Suppressor macrophage (primary cell): Measurements from ENCODE around the gene ADIPOR2.

Source experiments
- DNase-seq, 4 experiments: peaks; one replicate each; pipeline ENCODE4 v3.0.0-alpha.2; 2020 to 2022

Gene ADIPOR2

DNA sequence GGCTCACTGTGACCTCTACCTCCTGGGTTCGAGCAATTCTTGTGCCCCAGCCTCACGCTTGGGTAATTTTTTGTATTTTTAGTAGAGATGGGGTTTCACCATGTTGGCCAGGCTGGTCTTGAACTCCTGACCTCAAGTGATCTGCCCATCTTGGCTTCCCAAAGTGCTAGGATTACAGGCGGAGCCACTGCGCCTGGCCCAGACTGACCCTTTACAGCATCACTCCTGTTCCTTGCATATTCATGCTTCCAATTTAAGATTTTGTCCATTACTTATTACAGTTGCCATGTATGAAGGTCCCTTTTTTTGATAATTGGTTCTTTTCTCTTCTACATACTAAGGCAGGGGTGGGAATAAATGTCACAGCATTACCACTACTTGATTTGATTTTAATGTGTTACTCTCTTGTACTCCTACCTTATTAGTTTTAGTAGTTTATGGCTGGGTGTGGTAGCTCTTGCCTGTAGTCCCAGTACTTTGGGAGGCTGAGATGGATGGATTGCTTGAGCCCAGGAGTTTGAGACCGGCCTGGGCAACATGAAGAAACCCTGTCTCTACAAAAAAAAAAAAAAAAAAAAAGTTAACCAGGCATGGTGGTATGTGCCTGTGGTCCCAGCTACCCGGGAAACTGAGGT, 46.9 kb downstream of the ADIPOR2 start:
- DNase-seq = no peak

DNA sequence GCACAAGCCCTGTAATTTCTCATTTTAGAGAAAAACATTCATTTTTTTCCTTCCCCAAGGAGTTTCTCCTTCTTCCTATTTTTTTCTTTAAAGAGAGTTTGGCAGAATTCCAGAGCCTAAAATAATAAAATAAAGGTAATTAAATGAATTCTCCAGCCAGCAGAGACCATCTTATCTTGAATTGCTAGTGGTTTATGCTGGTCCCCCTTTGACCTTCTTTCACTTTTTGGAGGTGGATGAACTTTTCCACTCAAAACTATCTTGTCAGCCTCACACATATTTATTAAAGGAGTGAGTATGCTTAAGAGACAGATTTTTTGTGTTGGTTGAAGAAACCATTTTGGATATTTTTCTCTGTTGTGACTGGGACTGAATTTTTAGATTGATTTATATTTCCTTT, 47.6 kb downstream of the ADIPOR2 start:
- DNase-seq = no peak

DNA sequence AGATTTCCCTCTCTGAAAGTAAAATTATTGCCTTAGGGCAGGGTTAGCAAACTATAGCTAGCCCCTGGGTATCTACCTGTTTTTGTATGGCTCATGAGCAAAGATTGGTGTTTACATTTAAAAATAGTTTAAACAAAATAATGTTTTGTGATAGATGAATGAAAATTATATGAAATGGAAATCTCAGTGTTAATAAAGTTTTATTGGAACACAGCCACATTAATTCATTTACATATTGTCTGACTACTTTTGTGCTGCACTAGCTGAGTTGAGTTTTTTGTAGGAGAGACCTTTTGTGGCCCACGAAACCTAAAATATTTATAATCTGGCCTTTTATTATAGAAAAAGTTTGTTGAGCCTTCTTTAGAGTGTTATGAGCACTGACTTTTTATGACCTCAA, 48.5 kb downstream of the ADIPOR2 start:
- no peak for DNase-seq

DNA sequence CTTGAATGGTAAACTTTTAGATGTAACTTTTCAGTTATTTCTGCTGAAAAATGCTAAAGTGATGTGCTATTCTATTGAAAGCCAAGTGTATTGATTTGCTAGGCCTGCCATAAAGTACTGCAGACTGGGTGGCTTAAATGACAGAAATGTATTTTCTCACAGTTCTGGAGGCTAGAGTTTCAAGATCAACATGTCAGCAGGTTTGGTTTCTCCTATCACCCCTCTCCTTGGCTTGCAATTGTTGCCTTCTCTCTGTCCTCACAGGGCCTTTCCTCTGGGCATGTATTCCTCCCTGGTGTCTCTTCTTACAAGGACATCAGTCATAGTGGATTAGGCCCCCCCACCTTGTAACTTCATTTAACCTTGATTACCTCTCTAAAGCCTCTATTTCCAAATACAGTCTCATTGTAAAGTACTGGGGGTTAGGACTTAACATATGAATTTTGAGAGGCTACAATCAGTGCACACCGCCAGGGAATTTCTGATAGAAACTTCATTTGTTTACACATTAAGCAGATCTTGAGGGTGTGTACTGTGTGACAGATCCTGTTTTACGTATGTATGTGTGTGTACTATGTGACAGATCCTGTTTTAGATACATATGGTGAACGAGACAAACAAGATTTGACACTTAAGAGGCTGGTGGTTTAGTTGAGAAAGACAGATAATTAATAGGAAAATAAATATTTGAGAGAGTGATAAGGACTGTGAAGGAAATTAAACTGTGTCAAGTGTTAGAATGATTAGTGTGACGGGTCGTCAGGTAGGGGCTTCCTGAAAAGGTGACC, 49.5 kb downstream of the ADIPOR2 start:
- no peak for DNase-seq

DNA sequence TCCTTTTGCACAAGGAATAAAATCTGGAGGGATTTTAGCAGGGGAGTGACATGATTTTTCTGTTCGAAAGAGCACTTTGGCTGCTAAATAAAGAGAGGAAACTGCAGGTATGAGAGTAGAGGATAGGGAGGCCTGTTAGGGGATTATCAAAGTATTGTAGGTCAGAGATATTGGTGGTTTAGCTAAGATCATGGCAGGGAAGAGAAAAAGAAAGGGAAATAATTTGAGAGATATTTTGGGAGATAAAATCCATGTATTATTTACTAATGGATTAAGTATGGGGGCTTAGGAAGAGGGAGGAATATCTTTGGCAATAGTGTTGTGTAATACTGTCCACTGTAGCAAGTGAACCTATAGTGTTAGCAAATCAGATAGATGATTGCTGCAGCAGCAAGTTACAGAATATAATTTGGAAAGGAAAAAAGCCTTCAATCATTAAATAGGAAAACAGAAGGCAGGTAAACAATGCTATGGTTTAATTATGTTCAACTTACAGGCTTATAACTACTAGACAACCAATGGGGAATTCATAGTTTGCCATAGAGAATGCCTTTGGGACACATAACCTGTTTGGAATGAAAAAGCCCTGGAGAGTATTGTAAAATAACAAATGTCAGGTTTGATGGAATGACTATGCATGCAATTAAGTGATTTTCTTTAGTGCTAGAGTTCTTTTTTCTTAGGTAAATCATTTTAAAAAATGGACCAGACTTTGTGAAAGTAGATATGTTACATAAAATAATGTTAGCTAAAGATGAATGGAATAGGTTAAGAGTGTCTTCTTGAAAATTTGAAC, 50.5 kb downstream of the ADIPOR2 start:
- no peak for DNase-seq

DNA sequence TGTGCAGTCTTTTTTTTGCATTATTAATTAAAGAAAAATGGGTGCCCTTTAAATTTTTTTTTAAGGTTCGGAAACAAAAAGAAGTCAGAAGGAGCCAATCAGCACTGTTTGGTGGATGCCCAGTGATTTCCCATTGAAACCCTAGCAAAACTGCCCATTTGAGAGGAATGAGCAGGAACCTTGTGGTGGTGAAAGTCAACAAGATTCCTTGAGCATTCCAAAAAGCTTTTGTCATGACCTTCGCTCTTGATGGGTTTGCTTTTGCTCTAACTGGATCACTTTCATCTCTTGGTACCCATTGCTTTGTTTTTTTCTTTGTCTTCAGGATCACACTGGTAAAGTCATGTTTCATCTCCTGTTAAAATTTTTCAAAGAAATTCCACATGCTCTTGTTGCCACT, 54.1 kb downstream of the ADIPOR2 start:
- no peak for DNase-seq

DNA sequence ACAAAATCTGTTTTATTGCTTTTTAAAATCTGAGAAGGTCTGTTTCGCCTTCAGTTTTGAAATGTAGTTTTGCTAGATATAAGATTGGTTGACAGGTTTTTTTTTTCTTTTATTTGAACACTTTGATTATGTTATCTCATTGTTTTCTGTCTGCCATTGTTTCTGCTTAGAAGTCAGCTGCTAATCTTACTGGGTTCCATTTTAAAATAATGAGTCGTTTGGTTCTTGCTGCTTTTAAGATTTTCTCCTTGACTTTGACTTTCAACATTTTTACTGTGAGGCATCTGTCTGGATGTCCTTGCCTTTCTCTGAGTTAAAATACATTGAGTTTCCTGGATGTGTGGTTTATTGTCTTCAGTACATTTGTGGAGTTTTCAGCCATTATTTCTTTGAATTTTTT, 56.7 kb downstream of the ADIPOR2 start:
- DNase-seq = no peak

DNA sequence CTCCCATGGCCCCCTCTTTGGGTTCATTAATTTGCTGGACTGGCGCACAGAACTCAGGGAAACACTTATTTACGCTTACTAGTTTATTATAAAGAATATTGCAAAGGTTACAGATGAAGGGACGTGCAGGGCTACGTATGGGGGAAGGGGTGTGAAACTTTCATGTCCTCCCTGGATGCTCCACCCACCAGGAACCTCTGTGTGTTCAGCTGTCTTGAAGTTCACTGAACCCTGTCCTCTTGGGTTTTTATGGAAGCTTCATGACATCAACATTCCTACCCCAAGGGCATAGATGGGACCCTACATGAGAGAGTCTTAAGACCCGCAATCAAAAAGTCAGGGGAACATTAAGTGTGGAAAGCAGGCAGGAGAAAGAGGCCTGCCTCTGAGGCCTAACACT, 58.1 kb downstream of the ADIPOR2 start:
- no peak for DNase-seq

DNA sequence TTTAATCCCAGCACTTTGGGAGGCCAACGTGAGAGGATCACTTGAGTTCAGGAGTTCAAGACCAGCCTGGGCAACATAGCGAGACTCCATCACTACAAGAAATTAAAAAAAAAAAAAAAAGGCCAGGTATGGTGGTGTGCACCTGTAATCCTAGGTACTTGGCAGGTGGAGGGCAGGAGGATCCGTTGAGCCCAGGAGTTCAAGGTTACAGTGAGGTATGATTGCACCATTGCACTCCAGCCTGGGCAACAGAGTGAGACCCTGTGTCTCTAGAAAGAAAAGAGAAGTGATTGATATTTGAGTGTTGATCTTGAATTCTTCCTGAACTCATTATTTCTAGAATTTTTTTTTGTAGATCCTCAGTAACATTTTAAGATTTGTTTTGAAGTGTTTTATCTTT, 59.4 kb downstream of the ADIPOR2 start:
- DNase-seq = no peak

DNA sequence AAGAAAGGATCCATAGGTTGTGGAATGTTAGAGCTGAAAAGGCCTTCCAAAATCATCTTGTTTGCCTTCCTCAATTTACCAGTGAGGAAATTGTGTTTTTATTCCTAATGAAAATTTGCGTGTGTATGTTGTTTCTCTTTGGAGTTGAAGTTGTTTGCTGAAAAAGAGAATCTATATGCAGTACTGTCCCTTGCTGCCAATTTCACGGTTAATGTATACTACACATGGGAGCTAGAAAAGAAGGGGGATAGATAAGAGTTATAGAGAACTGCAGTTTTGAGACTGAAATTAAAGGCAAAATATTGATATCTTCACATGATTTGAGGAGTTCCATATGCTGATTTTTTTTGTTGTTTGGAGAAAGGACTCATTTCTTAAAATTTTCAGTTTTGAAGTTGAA, 67.5 kb downstream of the ADIPOR2 start:
- no peak for DNase-seq

DNA sequence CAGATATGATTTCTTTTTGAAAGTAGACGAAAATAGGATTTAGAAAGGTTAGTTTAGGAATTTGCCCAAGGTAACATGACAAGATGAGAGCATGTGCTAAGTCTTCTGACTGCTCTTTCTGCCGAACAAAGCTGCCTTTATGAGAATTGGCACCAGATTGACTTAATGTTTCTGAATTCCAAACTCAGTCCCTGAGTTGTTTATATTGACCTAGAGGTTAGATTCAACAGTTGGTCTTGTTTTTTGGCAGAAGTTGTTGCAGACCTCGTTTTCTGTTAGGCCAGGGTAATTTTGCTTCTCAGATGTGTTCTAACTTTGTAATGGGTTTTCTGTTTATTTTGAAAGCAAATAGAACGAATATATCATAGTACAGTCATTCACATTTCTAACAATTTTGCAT, 68.0 kb downstream of the ADIPOR2 start:
- DNase-seq = no peak

DNA sequence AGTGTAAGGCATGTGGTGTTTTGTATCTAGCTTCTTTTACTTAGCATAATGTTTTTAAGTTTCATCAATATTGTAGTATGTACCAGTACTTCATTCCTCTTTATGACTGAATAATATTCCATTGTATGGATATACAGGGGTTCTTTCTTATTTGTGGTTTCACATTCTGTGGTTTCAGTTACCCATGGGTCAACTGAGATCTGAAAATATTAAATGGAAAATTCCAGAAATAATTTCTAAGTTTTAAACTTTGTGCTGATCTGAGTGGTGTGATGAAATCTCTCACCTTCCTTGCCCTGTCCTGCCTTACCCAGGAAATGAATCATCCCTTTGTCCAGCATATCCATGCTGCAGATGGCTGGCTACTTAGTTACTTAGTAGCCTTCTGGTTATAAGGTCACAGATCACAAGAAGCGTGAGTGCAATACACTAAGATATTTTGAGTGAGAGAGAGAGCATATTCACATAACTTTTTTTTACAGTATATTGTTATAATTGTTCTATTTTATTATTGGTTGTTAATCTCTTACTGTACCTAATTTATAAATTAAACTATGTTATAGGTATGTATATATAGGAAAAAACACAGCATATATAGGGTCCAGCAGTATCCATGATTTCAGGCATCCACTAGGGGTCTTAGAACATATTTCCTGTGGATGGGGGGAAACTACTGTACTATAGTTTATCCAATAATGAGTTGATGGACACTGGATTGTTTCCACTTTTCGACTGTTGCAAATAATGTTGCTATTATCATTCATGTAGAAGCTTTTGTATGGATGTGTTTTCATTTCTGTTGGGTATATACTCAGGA, 69.9 kb downstream of the ADIPOR2 start:
- DNase-seq = peak in 3 of 4 experiments; percentile 5 to 28 (median 25)

DNA sequence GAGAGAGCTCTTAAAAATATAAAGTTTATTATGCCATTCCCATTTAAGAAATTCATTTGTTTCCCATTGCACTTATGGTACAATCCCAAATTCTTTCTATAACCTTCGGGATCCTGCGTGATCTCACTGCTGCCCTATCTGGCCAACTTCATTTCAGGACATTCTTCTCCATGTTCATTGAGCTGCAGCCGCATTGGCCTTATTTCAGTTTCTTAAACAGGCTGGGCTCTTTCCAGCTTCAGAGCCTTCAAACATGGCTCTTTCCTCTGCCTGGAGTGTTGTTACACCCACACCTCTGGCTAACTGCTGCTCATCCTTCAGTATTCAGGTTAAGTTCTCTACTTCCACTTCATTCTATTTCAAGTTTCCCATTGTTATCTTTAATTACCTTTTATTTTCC, 71.0 kb downstream of the ADIPOR2 start:
- no peak for DNase-seq

DNA sequence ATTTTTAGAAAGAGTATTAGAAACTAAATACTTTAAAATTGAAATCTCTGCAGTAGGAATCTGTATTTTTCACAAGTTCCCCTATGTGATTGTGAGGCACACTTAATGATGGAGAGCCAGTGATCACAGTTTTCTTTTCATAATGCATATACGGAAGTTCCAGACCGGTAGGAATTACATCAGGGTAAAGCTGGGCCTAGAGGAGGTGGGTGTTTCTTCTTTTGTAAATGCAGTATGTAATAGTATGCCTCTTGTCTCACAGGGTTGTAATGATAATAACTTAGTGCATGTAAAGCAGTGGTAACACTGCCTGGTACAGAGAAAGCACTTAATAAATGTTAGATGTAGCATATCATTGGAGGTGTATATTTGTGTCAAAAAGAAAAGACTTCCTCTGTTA, 72.3 kb downstream of the ADIPOR2 start:
- peak; percentile 8 to 50 (median 23) for DNase-seq

DNA sequence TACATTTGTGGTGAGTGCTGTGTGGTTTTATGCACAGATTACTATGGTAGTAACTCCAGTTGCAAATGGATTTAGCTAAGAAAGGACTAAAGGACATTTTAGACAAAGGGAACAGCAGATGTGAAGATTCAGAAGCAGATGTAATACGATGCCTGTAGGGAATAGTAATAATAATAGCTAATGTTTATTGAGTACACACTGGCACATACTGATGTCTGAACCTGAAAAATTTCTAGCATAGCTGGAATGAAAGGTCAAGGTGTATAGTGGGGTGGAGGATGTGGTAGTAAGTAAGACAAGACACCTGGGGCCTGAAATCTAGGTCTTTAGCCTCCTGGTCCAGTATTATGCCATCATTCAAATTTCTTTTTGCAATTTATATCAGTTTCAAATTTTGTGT, 75.2 kb downstream of the ADIPOR2 start:
- no peak for DNase-seq

DNA sequence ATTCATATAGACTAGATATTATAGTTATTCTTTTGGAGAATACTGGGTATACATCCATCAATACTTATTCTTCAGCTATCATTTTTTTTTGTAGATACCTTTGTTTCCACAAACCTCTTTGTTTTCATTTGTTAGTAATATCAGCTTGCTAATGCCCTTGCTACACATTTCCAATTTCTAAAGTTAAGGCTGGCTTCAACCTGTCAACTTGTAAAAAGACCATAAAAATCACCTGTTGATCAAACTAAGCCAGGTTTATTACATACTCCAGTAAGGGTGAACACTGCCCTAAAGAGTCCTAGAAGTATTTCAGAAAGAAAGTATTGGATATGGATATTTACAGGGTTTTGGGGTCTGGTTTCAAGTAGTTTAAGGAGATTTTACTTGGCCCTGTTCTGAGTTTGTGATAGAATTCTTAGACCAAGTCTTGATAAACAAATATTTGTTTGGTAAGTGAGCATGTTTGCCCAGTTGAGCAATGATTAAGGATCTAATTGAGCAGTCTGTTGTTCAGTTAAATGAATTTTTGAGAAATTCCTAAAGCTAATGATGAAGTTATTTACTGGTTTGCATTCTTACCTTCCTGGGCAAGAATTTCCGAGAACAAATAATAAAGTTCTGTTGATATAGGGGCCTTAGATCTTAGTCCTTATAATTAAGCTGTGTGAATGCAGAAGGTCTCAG, 76.7 kb downstream of the ADIPOR2 start:
- no peak for DNase-seq

DNA sequence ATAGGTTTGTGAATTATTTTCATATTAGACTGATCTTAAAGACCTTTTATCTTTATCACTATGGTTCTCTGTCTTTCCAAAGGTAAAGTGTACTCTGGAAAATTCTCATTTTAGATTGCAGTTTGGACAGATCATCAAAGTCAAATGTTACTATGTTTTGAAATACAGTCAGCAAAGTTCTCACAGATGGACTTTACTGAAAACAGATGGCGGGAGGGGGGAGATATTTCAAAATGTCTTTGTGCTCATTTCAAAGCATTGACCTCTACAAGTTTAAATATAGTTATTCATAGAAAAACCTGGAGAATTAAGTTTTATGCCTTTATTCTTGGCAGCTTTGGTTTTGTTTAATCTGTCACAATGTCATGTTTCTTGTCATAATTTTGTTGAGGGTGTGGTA, 77.7 kb downstream of the ADIPOR2 start:
- DNase-seq = no peak

DNA sequence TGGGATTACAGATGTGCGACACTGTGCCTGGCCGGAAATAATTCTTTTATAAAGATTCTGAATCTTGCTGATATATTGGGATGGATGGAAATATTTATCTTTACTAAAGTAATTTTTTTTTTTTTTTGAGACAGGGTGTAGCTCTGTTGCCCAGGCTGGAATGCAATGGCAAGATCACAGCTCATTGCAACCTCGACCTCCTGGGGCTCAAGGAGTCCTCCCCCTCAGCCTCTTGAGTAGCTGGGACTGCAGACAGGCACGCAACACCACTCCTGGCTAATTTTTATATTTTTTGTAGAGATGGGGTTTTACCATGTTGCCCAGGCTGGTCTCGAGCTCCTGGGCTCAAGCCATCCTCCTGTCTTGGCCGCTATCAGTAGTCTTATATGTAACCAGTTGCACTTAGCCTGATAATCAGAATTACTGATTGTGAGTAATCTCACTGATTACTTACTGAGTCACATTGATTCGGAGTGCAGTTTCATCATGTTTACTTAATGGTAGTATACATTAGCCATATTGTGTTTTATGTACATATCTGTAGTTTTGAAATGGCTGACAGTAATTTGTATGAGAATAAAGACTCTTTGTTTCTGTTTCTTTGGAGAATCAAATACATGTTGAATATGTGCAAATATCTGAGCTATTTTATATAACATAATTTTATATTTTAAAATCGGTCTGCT, 79.1 kb downstream of the ADIPOR2 start:
- no peak for DNase-seq

DNA sequence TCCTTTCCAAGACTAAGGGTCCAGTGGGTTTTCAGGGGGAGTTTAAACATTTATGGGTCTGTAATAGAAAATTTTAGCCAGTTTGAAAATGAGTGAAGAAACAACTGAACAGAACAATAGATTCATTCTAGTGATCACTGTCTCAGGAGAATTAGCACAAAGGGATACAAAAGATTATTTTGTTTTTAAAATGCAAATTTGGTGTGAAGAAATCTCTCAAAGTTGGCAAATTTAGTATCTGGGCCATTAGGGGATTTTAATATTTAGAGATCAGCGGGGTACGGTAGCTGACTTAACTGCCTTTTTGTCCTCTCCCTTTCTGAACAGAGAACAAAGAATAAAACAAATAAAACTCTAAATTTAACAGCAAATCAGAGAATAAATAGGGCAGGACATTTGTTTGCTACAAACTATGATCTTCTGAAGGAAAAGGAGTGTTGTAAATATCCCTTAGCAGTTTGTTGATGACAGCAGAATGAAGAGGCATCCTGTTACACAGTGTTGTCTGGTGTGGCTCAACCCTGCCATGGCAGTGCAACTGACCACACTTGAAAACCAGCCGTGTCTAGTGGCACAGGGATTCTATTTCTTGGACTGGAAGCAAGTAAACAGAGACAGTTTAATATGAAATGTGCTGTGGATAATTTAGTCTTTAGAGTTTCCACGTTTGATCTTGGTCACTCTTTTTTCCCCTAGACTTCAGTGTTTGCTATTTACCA, 83.2 kb downstream of the ADIPOR2 start:
- no peak for DNase-seq

DNA sequence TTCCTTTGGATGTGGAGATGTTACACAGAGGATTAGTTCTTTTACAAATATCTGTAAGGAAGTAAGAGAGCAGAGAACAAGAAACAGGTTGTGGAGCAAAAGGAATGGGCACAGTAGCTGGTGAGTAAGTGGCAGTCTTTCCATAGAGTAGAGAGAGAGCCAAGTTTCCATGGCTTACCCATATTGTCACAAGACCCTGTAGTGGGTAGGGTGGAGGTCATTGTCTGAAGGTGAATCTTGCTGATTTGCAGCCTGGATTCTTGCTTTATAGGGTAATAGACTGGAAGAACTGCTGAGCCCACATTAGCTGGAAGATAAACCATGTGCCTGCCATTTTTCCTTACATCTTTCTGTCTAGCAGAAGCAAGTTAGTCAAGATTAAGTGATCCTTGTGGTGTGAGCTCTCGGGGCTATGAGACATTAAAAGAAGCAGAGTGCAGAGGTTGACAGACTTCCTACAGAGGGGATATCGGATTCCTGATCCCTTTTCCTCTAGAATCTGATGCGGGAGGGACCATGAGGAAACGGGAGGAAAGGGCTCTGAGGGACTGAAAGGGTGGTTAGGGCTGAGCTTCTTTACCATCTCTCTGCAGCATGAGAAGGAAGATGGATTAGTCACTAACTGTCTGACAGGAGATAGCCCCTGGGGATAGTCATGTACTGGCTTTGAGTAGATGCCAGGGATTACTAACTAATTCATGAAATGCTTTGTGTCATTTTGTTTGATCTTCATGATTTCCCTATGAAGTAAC, 85.5 kb downstream of the ADIPOR2 start:
- DNase-seq = no peak
